ENCODE data around the gene DNAJB9. TPM values are rescaled to one million over a fixed set of nuclear protein-coding genes. Genes with fewer than 3 reads are reported as not detected.
"Not testable (repeated sequence)": the region's sequence is repeated elsewhere in the genome, so short reads cannot be mapped to it uniquely, and the experiment has no call there.

Gene DNAJB9
- total and polyA plus RNA-seq, 2 experiments from 2014 or later, result 64.2 to 94.0 TPM

GRCh38 chr7:108537229-108537628 is 32.4 kb upstream of the DNAJB9 start:
- H3K9me3 ChIP-seq (ENCODE audit: low read depth), result no peaks in the 10 kb centered on the region
- no peaks in the 10 kb centered on the region for H3K36me3 ChIP-seq (replicated peaks; ENCODE audit: insufficient read depth, low read depth)
- H3K27me3 ChIP-seq, result no peaks in the 10 kb centered on the region
- no peak overlapping the region for H3K4me3 ChIP-seq
- H4K20me1 ChIP-seq (ENCODE audit: insufficient read depth, poor library complexity, severe bottlenecking), result no peaks in the 10 kb centered on the region
- H3K4me2 ChIP-seq, result no peak overlapping the region
- H3K9me2 ChIP-seq (replicated peaks; ENCODE audit: insufficient read depth), result no peaks in the 10 kb centered on the region
- WGBS (ENCODE audit: low lambda C conversion rate, missing lambda C conversion rate), result 87% methylated on average over 2 of the region's 2 CpGs
- no peak overlapping the region for H3K27ac ChIP-seq
- TF ChIP-seq EZH2phosphoT487 (IDR thresholded peaks at IDR 0.05; ENCODE audit: low read depth, severe bottlenecking, unreplicated experiment), result no peak
- TF ChIP-seq CTCF (IDR thresholded peaks at IDR 0.05; ENCODE audit: poor library complexity), result no peak
- no peak for DNase-seq (ENCODE audit: low spot score)
- H3K79me2 ChIP-seq, result no peaks in the 10 kb centered on the region
- H3K4me1 ChIP-seq (ENCODE audit: insufficient read depth), result no peaks in the 10 kb centered on the region
- H2AFZ ChIP-seq, result no peak overlapping the region

GRCh38 chr7:108538236-108538635 is 31.4 kb upstream of the DNAJB9 start:
- not testable (repeated sequence) for H4K20me1 ChIP-seq (ENCODE audit: insufficient read depth, poor library complexity, severe bottlenecking); H3K36me3 ChIP-seq (replicated peaks; ENCODE audit: insufficient read depth, low read depth); H3K4me3 ChIP-seq; H2AFZ ChIP-seq; H3K4me2 ChIP-seq; DNase-seq (ENCODE audit: low spot score); H3K9me2 ChIP-seq (replicated peaks; ENCODE audit: insufficient read depth); H3K27me3 ChIP-seq; H3K79me2 ChIP-seq; H3K4me1 ChIP-seq (ENCODE audit: insufficient read depth); H3K27ac ChIP-seq; H3K9me3 ChIP-seq (ENCODE audit: low read depth)
- 80% methylated on average over 2 of the region's 2 CpGs for WGBS (ENCODE audit: low lambda C conversion rate, missing lambda C conversion rate)

GRCh38 chr7:108538685-108539084 is 31.0 kb upstream of the DNAJB9 start:
- not testable (repeated sequence) for H2AFZ ChIP-seq; H3K27ac ChIP-seq; H3K9me3 ChIP-seq (ENCODE audit: low read depth); H3K4me2 ChIP-seq; H3K27me3 ChIP-seq; H3K79me2 ChIP-seq; H4K20me1 ChIP-seq (ENCODE audit: insufficient read depth, poor library complexity, severe bottlenecking); DNase-seq (ENCODE audit: low spot score); H3K4me1 ChIP-seq (ENCODE audit: insufficient read depth); H3K4me3 ChIP-seq; H3K9me2 ChIP-seq (replicated peaks; ENCODE audit: insufficient read depth); H3K36me3 ChIP-seq (replicated peaks; ENCODE audit: insufficient read depth, low read depth)
- WGBS (ENCODE audit: low lambda C conversion rate, missing lambda C conversion rate), result 91% methylated on average over 4 of the region's 4 CpGs

- TF ChIP-seq EZH2 (IDR thresholded peaks at IDR 0.05; ENCODE audit: borderline replicate concordance), result no peak
- no peak for TF ChIP-seq EZH2phosphoT487 (IDR thresholded peaks at IDR 0.05; ENCODE audit: low read depth, severe bottlenecking, unreplicated experiment)
- TF ChIP-seq CTCF (IDR thresholded peaks at IDR 0.05; ENCODE audit: poor library complexity), result no peak
- no peaks in the 10 kb centered on the region for H3K27me3 ChIP-seq
- no peaks in the 10 kb centered on the region for H4K20me1 ChIP-seq (ENCODE audit: insufficient read depth, poor library complexity, severe bottlenecking)
- no peaks in the 10 kb centered on the region for H3K9me2 ChIP-seq (replicated peaks; ENCODE audit: insufficient read depth)
- H3K9me3 ChIP-seq (ENCODE audit: low read depth), result no peaks in the 10 kb centered on the region
- no peak overlapping the region for H2AFZ ChIP-seq
- 51% methylated on average over 2 of the region's 2 CpGs for WGBS (ENCODE audit: low lambda C conversion rate, missing lambda C conversion rate)
- no peaks in the 10 kb centered on the region for H3K36me3 ChIP-seq (replicated peaks; ENCODE audit: insufficient read depth, low read depth)
- H3K4me2 ChIP-seq, result no peak overlapping the region
- no peak for DNase-seq (ENCODE audit: low spot score)
- no peak overlapping the region for H3K27ac ChIP-seq
- H3K4me1 ChIP-seq (ENCODE audit: insufficient read depth), result no peaks in the 10 kb centered on the region
- no peak overlapping the region for H3K4me3 ChIP-seq
- no peaks in the 10 kb centered on the region for H3K79me2 ChIP-seq
Measured at GRCh38 chr7:108541478-108541877, 28.2 kb upstream of the DNAJB9 start.

GRCh38 chr7:108548141-108548896 is 21.4 kb upstream of the DNAJB9 start:
- DNase-seq (ENCODE audit: low spot score); H3K27me3 ChIP-seq; H2AFZ ChIP-seq; H3K27ac ChIP-seq; H4K20me1 ChIP-seq (ENCODE audit: insufficient read depth, poor library complexity, severe bottlenecking); H3K4me1 ChIP-seq (ENCODE audit: insufficient read depth); H3K4me2 ChIP-seq; H3K4me3 ChIP-seq; H3K36me3 ChIP-seq (replicated peaks; ENCODE audit: insufficient read depth, low read depth); H3K9me3 ChIP-seq (ENCODE audit: low read depth); H3K79me2 ChIP-seq; H3K9me2 ChIP-seq (replicated peaks; ENCODE audit: insufficient read depth): not testable (repeated sequence)
- WGBS (ENCODE audit: low lambda C conversion rate, missing lambda C conversion rate), result 79% methylated on average over 2 of the region's 2 CpGs

- not testable (repeated sequence) for H2AFZ ChIP-seq; H3K4me2 ChIP-seq; H3K9me3 ChIP-seq (ENCODE audit: low read depth); H4K20me1 ChIP-seq (ENCODE audit: insufficient read depth, poor library complexity, severe bottlenecking); H3K36me3 ChIP-seq (replicated peaks; ENCODE audit: insufficient read depth, low read depth); H3K9me2 ChIP-seq (replicated peaks; ENCODE audit: insufficient read depth); H3K79me2 ChIP-seq; DNase-seq (ENCODE audit: low spot score); H3K27me3 ChIP-seq; H3K27ac ChIP-seq; H3K4me3 ChIP-seq; H3K4me1 ChIP-seq (ENCODE audit: insufficient read depth)
Measured at GRCh38 chr7:108556665-108557064, 13.0 kb upstream of the DNAJB9 start.

All from hepatocyte (in vitro differentiated cells).